ENCODE measurements around the gene ACOT6.
"Not testable (repeated sequence)": the region's sequence is repeated elsewhere in the genome, so short reads cannot be mapped to it uniquely, and the experiment has no call there.

ACOT6 gene, protein sequence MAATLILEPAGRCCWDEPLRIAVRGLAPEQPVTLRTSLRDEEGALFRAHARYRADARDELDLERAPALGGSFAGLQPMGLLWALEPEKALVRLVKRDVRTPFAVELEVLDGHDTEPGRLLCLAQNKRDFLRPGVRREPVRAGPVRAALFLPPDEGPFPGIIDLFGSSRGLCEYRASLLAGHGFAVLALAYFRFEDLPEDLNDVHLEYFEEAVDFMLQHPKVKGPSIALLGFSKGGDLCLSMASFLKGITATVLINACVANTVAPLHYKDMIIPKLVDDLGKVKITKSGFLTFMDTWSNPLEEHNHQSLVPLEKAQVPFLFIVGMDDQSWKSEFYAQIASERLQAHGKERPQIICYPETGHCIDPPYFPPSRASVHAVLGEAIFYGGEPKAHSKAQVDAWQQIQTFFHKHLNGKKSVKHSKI

GRCh38 chr14:73612339-73613045 is at the start of gene ACOT6:
Gene ACOT6, plus strand, starts transcription at chr14:73612517. Its CDS starts 55 bp downstream, at chr14:73612572.
- peak; percentile 30 for DNase-seq (ENCODE audit: low read depth)

- DNase-seq (ENCODE audit: low read depth): not testable (repeated sequence)
Observed at GRCh38 chr14:73562696-73563095, 49.6 kb upstream of the ACOT6 start.

GRCh38 chr14:73566431-73566830 is 45.9 kb upstream of the ACOT6 start:
- not testable (repeated sequence) for DNase-seq (ENCODE audit: low read depth)

- not testable (repeated sequence) for DNase-seq (ENCODE audit: low read depth)
Observed at GRCh38 chr14:73566935-73567334, 45.4 kb upstream of the ACOT6 start.

DNA sequence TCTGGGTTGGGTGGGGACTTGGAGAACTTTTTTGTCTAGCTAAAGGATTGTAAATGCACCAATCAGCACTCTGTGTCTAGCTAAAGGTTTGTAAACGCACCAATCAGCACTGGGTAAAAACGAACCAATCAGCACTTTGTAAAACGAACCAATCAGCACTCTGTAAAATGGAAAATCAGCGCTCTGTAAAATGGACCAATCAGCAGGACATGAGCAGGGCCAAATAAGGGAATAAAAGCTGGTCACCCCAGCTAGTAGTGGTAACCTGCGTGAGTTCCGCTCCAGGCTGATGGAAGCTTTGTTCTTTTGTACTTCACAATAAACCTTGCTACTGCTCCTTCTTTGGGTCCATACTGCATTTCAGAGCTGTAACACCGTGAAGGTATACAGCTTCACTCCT is 45.0 kb upstream of the ACOT6 start:
- no peak for DNase-seq (ENCODE audit: low read depth)

- no peak for DNase-seq (ENCODE audit: low read depth)
Observed at GRCh38 chr14:73567951-73568885, 44.1 kb upstream of the ACOT6 start.

DNA sequence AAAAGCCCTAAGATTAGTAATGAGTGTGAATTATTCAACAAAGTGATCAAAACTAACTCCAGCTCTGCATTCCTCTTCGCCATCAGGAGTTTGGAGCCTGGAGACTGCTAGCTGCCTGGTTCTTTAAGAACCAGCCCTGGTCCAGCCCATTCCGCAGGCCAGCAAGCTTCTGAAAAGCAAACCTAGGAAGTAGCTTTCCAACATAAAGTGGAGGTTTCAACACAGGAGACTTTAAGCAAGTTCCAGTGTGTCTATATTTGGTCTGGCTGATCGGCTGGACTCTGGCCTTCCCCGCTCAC is 43.5 kb upstream of the ACOT6 start:
- not testable (repeated sequence) for DNase-seq (ENCODE audit: low read depth)

DNA sequence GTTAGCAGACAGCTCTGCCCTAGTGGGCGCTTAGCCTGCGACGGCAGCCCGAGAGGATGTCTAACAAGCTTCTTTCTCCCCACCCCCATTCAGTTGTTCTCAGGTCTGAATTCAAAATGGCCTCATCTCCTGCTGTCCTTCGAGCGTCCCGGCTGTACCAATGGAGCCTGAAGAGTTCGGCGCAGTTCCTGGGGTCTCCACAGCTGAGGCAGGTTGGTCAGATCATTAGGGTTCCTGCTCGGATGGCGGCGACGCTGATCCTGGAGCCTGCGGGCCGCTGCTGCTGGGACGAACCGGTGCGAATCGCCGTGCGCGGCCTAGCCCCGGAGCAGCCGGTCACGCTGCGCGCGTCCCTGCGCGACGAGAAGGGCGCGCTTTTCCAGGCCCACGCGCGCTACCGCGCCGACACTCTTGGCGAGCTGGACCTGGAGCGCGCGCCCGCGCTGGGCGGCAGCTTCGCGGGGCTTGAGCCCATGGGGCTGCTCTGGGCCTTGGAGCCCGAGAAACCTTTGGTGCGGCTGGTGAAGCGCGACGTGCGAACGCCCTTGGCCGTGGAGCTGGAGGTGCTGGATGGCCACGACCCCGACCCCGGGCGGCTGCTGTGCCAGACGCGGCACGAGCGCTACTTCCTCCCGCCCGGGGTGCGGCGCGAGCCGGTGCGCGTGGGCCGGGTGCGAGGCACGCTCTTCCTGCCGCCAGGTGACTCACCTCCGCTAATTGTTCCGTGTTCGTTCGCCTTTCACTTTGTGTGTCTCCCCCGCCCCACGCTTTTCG is 42.9 kb upstream of the ACOT6 start, which contains the start of gene ACOT2:
ACOT2 (plus strand) TSS at position 29 of the 774 bp plus-strand sequence; CDS start at position 57, 28 bp downstream.
- peak; percentile 75 for DNase-seq (ENCODE audit: low read depth)

DNA sequence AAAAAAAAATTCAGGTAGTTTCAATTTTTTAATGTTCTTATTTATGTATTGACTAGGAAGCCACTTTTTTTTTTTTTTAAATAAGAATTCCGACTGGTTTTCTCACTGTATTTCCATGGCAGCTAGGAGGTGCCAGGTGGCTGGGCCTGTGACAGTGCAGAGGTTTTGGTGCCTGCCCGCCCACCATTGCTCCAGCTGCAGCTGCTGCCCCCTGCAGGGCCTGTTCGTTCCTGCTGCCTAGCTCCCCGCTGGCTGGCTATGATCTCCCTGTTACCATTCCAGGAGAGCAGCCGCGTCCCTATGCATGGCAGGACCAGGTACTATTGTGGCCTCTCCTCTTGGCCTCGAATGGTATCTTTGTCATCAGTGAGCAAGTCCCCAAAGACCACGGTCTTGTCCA is 41.4 kb upstream of the ACOT6 start:
- DNase-seq (ENCODE audit: low read depth): peak; percentile 31

DNA sequence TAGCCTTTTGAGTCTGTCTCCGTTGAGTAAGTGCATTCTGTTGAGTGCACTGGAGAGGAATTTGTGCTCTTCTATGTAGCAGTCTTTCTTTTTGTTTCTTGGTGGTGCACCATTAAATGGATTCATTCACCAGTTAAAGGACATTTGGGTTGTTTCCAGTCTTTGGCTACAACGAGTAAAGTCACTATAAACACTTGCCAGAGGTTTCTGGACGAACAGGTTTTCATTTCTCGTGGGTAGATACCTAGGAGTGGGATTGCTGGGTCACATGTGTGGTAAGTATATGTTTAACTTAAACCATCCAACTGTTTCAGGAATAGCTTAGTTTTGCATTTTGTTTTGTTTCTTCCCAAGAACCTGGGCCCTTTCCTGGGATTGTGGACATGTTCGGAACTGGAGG is 39.3 kb upstream of the ACOT6 start:
- DNase-seq (ENCODE audit: low read depth): not testable (repeated sequence)

- DNase-seq (ENCODE audit: low read depth): not testable (repeated sequence)
Observed at GRCh38 chr14:73573740-73574139, 38.6 kb upstream of the ACOT6 start.

DNA sequence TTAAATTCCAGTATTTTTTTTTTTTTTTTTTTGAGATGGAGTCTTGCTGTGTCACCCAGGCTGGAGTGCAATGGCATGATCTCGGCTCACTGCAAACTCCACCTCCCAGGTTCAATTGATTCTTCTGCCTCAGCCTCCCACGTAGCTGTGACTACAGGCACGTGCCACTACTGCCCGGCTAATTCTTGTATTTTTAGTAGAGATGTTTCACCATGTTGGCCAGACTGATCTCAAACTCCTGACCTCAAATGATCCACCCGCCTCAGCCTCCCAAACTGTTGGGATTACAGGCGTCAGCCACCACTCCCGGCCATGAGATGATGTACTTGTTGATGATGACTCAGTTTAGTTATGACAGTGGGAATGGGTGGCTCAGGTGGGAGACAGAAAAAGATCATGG is 38.1 kb upstream of the ACOT6 start:
- not testable (repeated sequence) for DNase-seq (ENCODE audit: low read depth)

DNA sequence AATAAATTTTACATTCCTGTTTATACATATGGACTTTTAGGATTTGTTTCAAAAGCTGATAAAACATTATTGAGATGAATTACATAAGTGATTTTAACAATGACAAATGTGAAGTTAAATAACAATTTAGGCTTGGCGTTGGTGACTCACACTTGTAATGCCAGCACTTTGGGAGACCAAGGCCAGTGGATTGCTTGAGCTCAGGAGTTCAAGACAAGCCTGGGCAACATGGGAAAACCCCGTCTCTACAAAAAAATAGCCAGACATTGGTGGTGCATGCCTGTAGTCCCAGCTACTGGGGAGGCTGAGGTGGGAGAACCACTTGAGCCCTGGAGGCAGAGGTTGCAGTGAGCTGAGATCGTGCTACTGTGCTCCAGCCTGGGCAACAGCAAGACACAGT is 35.9 kb upstream of the ACOT6 start:
- no peak for DNase-seq (ENCODE audit: low read depth)

DNA sequence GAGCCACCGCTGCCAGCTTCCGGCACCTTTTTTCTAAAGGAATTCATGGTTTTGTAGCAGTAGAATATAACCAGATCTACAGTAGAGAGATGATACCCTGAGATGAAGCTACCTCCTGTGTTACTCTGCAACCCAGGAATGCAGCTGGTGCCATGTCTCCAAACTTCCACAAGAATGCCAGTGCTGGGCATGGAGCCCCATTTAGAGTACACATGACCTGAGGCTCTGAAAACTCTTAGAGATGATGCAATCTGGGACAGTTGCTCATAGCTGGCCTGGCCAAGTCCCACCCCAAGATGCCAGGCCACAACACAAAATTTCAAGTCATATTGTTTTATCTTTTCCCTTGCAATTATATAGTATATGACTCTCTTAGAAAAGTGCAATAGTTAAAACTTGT is 35.1 kb upstream of the ACOT6 start:
- not testable (repeated sequence) for DNase-seq (ENCODE audit: low read depth)

DNA sequence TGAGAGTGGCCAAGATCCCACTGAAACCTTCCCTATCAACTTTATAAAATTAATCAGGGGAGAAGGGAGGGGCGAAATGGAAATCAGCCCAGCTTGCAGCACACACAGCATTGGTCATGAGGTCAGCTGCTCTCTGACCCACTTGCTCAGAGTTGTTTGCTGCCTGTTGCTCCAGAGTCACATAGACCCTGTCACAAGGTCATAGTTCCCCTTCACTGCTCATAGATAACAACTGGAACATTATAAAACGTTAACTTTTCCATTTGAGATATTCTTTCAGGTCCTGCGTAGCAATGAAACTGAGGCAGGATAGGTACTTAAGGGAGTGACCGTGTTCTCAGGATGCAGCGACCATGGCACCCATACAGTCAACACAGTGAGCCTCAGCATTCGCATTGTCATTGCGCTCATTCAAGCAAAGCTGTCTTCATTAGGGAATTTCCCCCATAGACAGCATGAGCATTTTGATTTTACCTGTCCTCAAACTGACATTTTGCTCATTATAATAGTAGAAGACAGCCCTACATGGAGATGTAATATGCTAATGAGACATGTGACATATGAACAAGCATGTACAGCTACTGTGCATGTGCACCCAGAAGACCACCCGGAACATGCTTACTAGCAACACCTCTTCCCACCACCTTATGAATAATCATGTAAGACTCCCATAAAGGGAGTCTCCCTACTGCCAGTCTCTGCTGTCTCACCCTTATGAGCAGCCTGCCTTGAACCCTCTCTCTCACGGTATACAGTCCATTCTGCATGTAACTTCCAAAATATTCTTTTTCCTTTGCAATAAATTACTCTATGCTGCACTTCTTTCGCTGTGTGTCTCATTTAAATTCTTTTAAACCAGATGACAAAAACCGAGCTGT is 30.0 kb upstream of the ACOT6 start:
- DNase-seq (ENCODE audit: low read depth): not testable (repeated sequence)

DNA sequence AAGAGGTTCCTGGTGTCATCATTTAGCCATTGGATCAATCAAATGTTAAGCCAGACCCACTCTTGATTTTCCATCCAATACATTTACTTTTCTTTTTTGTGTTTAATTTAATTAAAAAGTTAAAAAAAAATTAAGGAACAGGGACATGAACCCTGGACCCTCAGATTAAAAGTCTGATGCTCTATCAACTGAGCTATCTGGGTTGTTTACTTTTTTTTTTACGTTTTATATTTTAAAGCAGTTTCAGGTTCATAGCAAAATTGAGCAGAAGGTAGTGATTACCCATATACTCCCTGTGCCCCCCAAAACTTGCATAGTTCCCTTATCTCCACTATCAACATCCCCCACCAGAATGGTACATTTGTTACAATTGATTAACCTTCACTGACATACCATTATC is 23.6 kb upstream of the ACOT6 start:
- DNase-seq (ENCODE audit: low read depth): no peak

DNA sequence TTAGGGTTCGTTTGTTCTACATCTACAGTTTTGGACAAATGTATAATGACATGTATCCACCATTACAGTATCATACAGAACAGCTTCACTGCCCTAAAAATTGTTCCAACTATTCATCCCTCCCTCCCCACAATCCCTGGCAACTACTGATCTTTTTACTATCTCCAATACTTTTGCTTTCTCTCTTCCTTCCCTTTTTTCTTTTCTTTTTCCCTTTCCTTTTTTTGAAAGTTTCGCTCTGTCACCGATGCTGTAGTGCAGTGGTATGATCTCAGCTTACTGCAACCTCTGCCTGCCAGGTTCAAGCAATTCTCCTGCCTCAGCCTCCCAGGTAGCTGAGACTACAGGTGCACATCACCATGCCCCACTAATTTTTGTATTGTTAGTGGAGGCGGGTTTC is 23.2 kb upstream of the ACOT6 start:
- DNase-seq (ENCODE audit: low read depth): no peak

- not testable (repeated sequence) for DNase-seq (ENCODE audit: low read depth)
Observed at GRCh38 chr14:73590673-73591004, 21.7 kb upstream of the ACOT6 start.

DNA sequence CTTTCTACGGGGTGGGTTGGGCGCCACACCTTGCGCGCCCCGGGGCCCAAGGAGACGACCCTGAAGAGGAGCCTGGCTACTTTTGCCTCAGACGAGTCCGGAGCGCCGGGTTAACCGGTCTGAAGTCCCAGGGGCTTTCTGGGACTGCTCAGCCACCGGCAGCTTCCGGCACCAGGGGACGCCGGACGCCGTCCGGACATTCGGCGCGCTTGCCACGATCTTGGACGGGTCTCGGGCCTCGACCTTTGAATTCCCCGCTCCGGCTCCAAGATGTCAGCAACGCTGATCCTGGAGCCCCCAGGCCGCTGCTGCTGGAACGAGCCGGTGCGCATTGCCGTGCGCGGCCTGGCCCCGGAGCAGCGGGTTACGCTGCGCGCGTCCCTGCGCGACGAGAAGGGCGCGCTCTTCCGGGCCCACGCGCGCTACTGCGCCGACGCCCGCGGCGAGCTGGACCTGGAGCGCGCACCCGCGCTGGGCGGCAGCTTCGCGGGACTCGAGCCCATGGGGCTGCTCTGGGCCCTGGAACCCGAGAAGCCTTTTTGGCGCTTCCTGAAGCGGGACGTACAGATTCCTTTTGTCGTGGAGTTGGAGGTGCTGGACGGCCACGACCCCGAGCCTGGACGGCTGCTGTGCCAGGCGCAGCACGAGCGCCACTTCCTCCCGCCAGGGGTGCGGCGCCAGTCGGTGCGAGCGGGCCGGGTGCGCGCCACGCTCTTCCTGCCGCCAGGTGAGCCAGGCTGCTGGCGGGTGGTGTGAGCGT is 20.4 kb upstream of the ACOT6 start, which contains the start of gene ACOT4:
ACOT4 (plus strand) TSS at position 184 of the 760 bp plus-strand sequence; CDS start at position 271, 87 bp downstream.
- DNase-seq (ENCODE audit: low read depth): peak; percentile 20

DNA sequence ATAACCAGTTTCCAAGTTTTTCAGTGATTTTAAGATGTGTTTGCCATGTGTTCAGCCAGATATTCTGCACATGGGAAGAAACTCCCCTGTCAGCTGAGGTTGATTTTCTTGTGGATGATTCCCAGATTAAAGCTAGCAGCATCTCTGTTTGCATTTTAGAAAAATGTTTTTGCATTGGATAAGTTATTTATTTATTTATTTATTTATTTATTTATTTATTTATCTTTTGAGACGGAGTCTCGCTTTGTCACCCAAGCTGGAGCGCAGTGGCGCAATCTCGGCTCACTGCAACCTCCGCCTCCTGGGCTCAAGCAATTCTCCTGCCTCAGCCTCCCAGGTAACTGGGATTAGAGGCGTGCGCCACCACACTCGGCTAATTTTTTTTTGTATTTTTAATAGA is 17.8 kb upstream of the ACOT6 start:
- no peak for DNase-seq (ENCODE audit: low read depth)

Data from activated gamma-delta T cell treated with anti-CD3 and anti-CD28 coated beads, Interleukin-2, amount 50 U/mL, for 16 hours (primary cell).